ENCODE measurements around the gene MS4A13.
"Not testable (repeated sequence)": the region's sequence is repeated elsewhere in the genome, so short reads cannot be mapped to it uniquely, and the experiment has no call there.

The MS4A13 gene

DNA sequence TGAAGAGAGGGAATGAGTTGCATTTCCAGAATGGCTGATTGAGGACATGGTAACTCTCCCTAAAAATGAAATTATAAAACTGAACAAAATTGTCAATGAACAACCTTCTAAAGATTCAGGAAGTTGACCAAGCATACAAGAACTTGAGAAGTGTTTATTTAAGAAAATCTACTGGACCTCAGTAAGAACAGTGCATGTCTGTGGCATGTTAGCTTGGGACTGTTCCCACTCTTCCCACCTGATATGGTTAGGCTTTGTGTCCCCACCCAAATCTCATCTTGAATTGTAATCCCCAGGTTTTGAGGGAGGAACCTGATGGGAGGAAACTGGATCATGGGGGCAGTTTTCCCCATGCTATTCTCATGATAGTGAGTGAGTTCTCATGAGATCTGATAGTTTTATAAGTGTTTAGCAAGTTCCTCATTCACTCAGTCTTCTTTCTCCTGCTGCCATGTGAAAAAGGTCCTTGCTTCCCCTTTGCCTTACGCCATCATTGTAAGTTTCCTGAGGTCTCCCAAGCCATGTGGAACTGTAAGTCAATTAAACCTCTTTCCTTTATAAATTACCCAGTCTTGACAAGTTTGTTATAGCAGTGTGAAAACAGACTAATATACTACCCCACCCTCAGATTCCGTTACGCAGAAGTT lies 15.4 kb downstream of the MS4A13 start:
- peak; percentile 20 to 69 (median 53) for DNase-seq

DNA sequence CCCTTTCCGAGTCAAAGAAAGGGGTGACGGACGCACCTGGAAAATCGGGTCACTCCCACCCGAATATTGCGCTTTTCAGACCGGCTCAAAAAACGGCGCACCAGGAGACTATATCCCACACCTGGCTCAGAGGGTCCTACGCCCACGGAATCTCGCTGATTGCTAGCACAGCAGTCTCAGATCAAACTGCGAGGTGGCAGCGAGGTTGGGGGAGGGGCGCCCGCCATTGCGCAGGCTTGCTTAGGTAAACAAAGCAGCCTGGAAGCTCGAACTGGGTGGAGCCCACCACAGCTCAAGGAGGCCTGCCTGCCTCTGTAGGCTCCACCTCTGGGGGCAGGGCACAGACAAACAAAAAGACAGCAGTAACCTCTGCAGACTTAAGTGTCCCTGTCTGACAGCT lies 17.2 kb downstream of the MS4A13 start:
- DNase-seq = not testable (repeated sequence)

DNA sequence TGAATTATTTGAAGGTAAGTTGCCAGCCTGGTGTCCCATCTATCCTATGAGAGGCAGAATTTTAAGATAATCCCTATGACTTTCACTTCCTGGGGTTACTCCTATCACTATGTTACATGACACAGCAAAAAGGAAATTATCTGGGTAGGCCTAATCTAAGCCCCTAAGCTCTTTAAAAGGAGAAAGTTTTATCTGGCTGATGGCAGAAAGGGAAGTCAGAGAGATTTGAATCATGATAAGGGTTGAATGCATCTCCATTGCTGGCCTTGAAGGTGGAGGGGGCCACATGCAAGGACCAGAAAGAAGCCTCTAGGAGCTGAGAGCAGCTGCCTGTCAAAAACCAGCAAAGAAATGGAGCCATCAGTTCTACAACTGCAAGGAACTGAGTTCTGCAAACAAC lies 23.4 kb downstream of the MS4A13 start:
- not testable (repeated sequence) for DNase-seq

DNA sequence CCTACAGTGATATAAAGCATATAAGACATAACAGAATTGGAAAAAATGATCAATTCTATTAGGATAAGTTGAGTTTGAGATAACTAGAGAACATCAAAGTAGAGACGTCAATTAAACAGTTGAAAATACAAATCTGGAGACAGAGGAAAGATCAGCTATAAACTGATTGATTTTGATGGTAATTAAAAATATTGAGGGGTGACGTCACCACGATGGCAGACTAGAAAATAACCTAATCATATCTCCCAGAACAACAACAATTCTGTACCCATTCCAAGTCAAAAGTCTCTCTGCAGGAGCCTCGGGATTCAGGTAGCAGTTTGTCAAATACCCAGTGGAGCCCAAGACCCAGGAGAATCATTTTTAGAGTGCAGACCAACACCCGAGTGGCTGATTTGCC lies 28.9 kb downstream of the MS4A13 start:
- no peak for DNase-seq

DNA sequence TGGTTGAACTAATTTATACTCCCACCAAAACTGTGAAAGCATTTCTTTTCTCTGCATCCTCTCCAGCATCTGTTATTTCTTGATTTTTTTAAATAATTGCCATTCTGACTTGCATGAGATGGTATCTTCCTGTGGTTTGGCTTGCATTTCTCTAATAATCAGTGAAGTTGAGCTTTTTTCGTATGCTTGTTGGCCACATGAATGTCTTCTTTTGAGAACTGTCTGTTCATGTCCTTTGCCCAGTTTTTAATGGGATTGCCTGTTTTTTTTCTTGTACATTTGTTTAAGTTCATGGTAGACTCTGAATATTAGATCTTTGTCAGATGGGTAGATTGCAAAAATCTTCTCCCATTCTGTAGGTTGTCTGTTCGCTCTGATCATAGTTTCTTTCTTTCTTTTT lies 46.1 kb downstream of the MS4A13 start:
- DNase-seq = no peak

DNA sequence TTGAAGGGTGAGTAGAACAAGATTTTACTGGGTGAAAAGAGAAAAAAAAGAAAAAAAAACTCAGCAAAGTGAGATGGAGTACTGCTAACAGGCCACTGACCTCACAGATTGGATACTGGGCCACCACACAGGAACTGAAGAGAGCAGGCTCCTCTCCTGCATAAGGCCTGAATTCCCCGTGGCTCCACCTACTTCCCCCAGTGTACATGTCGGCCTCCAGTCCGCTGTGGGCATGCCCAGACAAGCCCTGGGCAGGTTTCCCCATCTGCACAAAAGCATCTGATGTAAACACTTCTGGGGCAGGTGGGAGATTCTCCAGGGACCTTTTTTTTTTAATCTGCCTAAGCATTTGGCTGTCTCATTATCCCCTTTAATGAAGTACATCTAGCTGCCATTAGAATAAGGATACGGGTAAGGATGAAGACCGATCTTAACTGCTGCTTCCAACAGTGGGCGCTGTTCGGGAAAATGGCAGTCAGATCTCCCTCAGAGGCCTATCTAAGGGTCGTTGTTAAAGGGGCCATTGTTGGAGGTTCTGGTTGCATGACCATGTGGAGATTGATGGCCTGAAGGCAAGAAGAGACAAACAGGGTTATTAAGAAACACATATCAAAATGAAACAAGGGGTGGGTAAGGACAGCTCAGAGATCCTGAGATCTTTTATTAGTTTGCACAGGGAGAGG lies 48.5 kb downstream of the MS4A13 start:
- peak in 2 of 4 experiments; percentile 3 to 7 for DNase-seq

DNA sequence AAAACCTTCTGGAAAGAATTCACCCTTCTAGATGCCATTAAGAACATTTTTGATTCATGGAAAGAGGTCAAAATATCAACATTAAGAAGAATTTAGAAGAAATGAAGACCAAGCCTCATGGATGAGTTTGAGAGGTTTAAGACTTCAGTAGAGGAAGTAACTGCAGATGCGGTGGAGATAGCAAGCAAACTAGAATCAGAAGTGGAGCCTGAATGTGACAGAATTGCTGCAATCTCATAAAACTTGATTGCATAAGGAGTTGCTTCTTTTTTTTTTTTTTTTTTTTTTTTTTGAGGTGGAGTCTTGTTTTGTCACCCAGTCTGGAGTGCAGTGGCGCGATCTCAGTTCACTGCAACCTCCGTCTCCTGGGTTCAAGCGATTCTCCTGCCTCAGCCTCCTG lies 51.6 kb downstream of the MS4A13 start:
- DNase-seq = peak; percentile 49 to 84 (median 66)

DNA sequence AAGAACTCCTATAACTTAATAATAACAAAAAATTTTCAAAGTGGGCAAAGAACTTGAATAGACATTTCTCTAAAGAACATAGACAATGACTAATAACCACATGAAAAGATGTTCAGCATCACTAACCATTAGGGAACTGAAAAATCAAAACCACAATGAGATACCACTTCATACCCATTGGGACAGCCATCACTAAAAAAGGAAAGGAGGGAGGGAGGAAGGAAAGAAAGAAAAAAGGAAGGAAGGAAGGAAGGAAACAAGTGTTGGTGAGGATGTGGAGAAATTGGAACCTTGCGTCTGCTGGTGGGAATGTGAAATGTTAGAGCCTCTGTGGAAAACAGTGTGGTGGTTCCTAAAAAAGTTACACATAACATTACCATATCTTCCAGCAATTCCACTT lies 55.8 kb downstream of the MS4A13 start:
- peak in 2 of 4 experiments; percentile 38 to 41 for DNase-seq

DNA sequence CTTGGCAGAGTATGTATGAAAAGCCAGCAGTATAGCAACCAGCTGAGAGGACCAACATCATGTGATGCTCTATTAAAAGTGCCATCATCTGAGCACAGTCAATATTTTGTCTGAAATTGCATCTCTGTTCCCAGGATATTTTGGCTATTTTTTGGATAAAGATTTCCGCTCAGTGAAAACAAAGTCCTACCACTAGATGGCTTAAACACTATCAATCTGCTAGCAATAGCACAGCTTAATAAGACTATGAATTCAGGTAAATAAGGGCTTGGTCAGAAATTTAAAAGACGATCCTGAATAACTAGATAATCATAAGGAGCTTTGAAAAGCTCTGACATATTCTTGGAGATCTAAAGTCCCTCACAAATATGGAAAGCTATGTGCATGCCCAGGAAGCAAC lies 74.4 kb downstream of the MS4A13 start:
- DNase-seq = no peak
